ENCODE data around the gene AMH. TPM values are rescaled to one million over a fixed set of nuclear protein-coding genes. Genes with fewer than 3 reads are reported as not detected.

Gene AMH
- total and polyA plus RNA-seq, 2 of the 13 experiments (the other 11 are each of a cell fraction or from before 2014, with no cell fraction given), result 0.03 to 0.18 TPM

DNA sequence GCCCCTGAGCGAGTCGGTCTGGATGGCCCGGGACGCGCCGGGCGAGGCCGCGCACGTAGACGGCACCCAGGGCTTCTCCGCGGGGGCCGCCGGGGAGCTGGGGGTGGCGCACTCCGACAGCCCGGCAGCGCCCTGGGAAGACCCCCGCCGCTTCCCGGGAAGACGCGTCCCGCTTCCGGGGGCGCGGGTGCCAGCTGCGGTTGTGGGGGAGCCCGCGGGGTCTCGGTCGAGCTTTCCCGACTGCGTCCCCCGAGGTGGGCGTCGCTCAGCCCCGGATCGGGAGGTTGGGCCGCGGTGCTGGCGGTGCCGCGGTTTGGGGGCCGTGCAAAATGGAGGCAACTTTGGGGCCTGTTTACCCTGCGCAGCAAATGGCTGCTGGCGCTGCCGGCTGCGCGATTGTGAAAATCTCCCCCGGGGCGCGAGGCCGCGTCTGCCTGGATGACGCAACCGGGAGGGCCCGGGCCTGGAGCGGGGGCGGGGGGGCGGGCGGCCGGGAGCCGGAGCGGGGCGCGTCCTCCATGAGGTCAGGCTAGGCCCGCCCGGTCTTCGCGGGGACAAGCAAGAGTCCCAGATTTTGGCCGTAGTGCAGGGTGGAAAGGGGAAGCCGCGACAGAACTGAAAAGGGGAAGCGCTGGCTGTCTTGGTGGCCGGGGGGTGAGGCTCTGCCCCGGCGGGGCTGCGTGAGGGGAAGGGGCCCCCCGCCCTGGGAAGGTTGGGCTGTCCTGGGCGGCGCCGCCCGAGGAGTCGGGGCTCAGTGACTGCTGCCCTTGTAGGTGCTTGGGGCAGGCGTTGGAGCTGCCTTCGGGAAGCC lies 21.5 kb downstream of the AMH start (continued):
- TF ChIP-seq, protein P1, sequence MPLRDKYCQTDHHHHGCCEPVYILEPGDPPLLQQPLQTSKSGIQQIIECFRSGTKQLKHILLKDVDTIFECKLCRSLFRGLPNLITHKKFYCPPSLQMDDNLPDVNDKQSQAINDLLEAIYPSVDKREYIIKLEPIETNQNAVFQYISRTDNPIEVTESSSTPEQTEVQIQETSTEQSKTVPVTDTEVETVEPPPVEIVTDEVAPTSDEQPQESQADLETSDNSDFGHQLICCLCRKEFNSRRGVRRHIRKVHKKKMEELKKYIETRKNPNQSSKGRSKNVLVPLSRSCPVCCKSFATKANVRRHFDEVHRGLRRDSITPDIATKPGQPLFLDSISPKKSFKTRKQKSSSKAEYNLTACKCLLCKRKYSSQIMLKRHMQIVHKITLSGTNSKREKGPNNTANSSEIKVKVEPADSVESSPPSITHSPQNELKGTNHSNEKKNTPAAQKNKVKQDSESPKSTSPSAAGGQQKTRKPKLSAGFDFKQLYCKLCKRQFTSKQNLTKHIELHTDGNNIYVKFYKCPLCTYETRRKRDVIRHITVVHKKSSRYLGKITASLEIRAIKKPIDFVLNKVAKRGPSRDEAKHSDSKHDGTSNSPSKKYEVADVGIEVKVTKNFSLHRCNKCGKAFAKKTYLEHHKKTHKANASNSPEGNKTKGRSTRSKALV (CRISPR knock-in tag; IDR thresholded peaks at IDR 0.05), result no peak
- TF ChIP-seq IRX3 (CRISPR knock-in tag; IDR thresholded peaks at IDR 0.05; ENCODE audit: borderline replicate concordance, low read depth) (no peak), ZNF883 (CRISPR knock-in tag; IDR thresholded peaks at IDR 0.05; ENCODE audit: not compliant biosample characterization) (no peak), SNRNP70 (IDR thresholded peaks at IDR 0.05; ENCODE audit: low read depth, low read length) (peak; percentile 92), THYN1 (CRISPR knock-in tag; IDR thresholded peaks at IDR 0.05; ENCODE audit: borderline replicate concordance, low read depth) (no peak), ZNF101 (CRISPR knock-in tag; IDR thresholded peaks at IDR 0.05; ENCODE audit: borderline replicate concordance, low read depth) (no peak), RNF2 (conservative IDR thresholded peaks at IDR 0.05; ENCODE audit: low read depth) (no peak), TMF1 (CRISPR knock-in tag; IDR thresholded peaks at IDR 0.05; ENCODE audit: low read depth) (no peak), CEBPB (IDR thresholded peaks at IDR 0.05; ENCODE audit: borderline replicate concordance, low read depth, low read length) (peak; percentile 93), ZNF333 (CRISPR knock-in tag; IDR thresholded peaks at IDR 0.05; ENCODE audit: borderline replicate concordance) (no peak), SMAD9 (CRISPR knock-in tag; IDR thresholded peaks at IDR 0.05) (no peak), HNRNPH1 (optimal IDR thresholded peaks at IDR 0.05; ENCODE audit: low read depth, low read length) (no peak), HMG20B (CRISPR knock-in tag; conservative IDR thresholded peaks at IDR 0.05) (no peak), FOXK2 (IDR thresholded peaks at IDR 0.05) (no peak), XRCC5 (optimal IDR thresholded peaks at IDR 0.05; ENCODE audit: low read length) (no peak), ZNF230 (CRISPR knock-in tag; IDR thresholded peaks at IDR 0.05) (no peak), REL (CRISPR knock-in tag; conservative IDR thresholded peaks at IDR 0.05) (0 out of 2 replicates have a peak, but pooled peaks have one; percentile 56), ELF1 (CRISPR knock-in tag; IDR thresholded peaks at IDR 0.05) (no peak), ZFX (CRISPR knock-in tag; IDR thresholded peaks at IDR 0.05; ENCODE audit: low read depth) (peak; percentile 43; the same call in 1 of the 2 replicates), ZNF24 (IDR thresholded peaks at IDR 0.05) (no peak), RARA (CRISPR knock-in tag; IDR thresholded peaks at IDR 0.05) (peak; percentile 12; the same call in 1 of the 2 replicates), U2AF1 (optimal IDR thresholded peaks at IDR 0.05; ENCODE audit: low read depth, low read length) (no peak), PCBP1 (IDR thresholded peaks at IDR 0.05; ENCODE audit: borderline replicate concordance, low read depth, low read length) (no peak), RELA (CRISPR knock-in tag; IDR thresholded peaks at IDR 0.05) (no peak)
- TF ChIP-seq, protein P2, sequence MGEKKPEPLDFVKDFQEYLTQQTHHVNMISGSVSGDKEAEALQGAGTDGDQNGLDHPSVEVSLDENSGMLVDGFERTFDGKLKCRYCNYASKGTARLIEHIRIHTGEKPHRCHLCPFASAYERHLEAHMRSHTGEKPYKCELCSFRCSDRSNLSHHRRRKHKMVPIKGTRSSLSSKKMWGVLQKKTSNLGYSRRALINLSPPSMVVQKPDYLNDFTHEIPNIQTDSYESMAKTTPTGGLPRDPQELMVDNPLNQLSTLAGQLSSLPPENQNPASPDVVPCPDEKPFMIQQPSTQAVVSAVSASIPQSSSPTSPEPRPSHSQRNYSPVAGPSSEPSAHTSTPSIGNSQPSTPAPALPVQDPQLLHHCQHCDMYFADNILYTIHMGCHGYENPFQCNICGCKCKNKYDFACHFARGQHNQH (CRISPR knock-in tag; IDR thresholded peaks at IDR 0.05), result no peak
- TF ChIP-seq, protein P3, sequence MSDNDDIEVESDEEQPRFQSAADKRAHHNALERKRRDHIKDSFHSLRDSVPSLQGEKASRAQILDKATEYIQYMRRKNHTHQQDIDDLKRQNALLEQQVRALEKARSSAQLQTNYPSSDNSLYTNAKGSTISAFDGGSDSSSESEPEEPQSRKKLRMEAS (IDR thresholded peaks at IDR 0.05), result peak; percentile 45; the same call in 1 of the 2 replicates
- TF ChIP-seq, protein P4, sequence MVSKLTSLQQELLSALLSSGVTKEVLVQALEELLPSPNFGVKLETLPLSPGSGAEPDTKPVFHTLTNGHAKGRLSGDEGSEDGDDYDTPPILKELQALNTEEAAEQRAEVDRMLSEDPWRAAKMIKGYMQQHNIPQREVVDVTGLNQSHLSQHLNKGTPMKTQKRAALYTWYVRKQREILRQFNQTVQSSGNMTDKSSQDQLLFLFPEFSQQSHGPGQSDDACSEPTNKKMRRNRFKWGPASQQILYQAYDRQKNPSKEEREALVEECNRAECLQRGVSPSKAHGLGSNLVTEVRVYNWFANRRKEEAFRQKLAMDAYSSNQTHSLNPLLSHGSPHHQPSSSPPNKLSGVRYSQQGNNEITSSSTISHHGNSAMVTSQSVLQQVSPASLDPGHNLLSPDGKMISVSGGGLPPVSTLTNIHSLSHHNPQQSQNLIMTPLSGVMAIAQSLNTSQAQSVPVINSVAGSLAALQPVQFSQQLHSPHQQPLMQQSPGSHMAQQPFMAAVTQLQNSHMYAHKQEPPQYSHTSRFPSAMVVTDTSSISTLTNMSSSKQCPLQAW (CRISPR knock-in tag; IDR thresholded peaks at IDR 0.05), result no peak

All from HepG2 (cell line).